ENCODE data around the gene ELL2.

ELL2 gene

GRCh38 chr5:96006291-96006690 is 44.6 kb upstream of the ELL2 start:
- H3K9me3 ChIP-seq (ENCODE audit: control insufficient read depth, low read length), result no peaks in the 10 kb centered on the region
- no peak overlapping the region for H2AFZ ChIP-seq
- no peak overlapping the region for H3K9ac ChIP-seq
- no peaks in the 10 kb centered on the region for H3K36me3 ChIP-seq (ENCODE audit: control insufficient read depth, insufficient read depth, low read length)
- H3K79me2 ChIP-seq, result no peaks in the 10 kb centered on the region
- no peak for TF ChIP-seq CTCF (IDR thresholded peaks at IDR 0.05)
- H3K4me3 ChIP-seq (ENCODE audit: low read depth, low read length), result no peak overlapping the region
- H3K4me2 ChIP-seq (ENCODE audit: low read length), result no peak overlapping the region
- H3K27ac ChIP-seq, result no peak overlapping the region
- H3K4me1 ChIP-seq, result no peaks in the 10 kb centered on the region
- H3K27me3 ChIP-seq (ENCODE audit: control insufficient read depth, insufficient read depth, low read length), result no peaks in the 10 kb centered on the region

GRCh38 chr5:96004754-96005153 is 43.1 kb upstream of the ELL2 start:
- no peak overlapping the region for H3K9ac ChIP-seq
- H3K27ac ChIP-seq, result no peak overlapping the region
- no peaks in the 10 kb centered on the region for H3K9me3 ChIP-seq (ENCODE audit: control insufficient read depth, low read length)
- H3K4me2 ChIP-seq (ENCODE audit: low read length), result no peak overlapping the region
- H3K27me3 ChIP-seq (ENCODE audit: control insufficient read depth, insufficient read depth, low read length), result no peaks in the 10 kb centered on the region
- no peak overlapping the region for H2AFZ ChIP-seq
- no peaks in the 10 kb centered on the region for H3K4me1 ChIP-seq
- no peaks in the 10 kb centered on the region for H3K36me3 ChIP-seq (ENCODE audit: control insufficient read depth, insufficient read depth, low read length)
- H3K4me3 ChIP-seq (ENCODE audit: low read depth, low read length), result no peak overlapping the region
- TF ChIP-seq CTCF (IDR thresholded peaks at IDR 0.05), result no peak
- H3K79me2 ChIP-seq, result no peaks in the 10 kb centered on the region

- Histone ChIP-seq H3K4me2 (ENCODE audit: low read length) (no peak overlapping the region), H3K9me3 (ENCODE audit: control insufficient read depth, low read length) (no peaks in the 10 kb centered on the region), H3K9ac (no peak overlapping the region), H3K36me3 (ENCODE audit: control insufficient read depth, insufficient read depth, low read length) (no peaks in the 10 kb centered on the region), H2AFZ (no peak overlapping the region), H3K27me3 (ENCODE audit: control insufficient read depth, insufficient read depth, low read length) (no peaks in the 10 kb centered on the region), H3K79me2 (no peaks in the 10 kb centered on the region), H3K4me1 (no peaks in the 10 kb centered on the region), H3K4me3 (ENCODE audit: low read depth, low read length) (no peak overlapping the region), H3K27ac (no peak overlapping the region)
- no peak for TF ChIP-seq CTCF (IDR thresholded peaks at IDR 0.05)
Measured at GRCh38 chr5:96004087-96004486, 42.4 kb upstream of the ELL2 start.

GRCh38 chr5:96001262-96001661 is 39.6 kb upstream of the ELL2 start:
- no peak overlapping the region for H3K4me3 ChIP-seq (ENCODE audit: low read depth, low read length)
- H3K4me1 ChIP-seq, result no peaks in the 10 kb centered on the region
- no peaks in the 10 kb centered on the region for H3K27me3 ChIP-seq (ENCODE audit: control insufficient read depth, insufficient read depth, low read length)
- no peak overlapping the region for H3K4me2 ChIP-seq (ENCODE audit: low read length)
- no peak overlapping the region for H2AFZ ChIP-seq
- no peaks in the 10 kb centered on the region for H3K79me2 ChIP-seq
- no peak overlapping the region for H3K9ac ChIP-seq
- no peak for TF ChIP-seq CTCF (IDR thresholded peaks at IDR 0.05)
- no peaks in the 10 kb centered on the region for H3K36me3 ChIP-seq (ENCODE audit: control insufficient read depth, insufficient read depth, low read length)
- no peaks in the 10 kb centered on the region for H3K9me3 ChIP-seq (ENCODE audit: control insufficient read depth, low read length)
- no peak overlapping the region for H3K27ac ChIP-seq

GRCh38 chr5:96000308-96000707 is 38.7 kb upstream of the ELL2 start:
- Histone ChIP-seq H2AFZ (no peak overlapping the region), H3K9ac (no peak overlapping the region), H3K36me3 (ENCODE audit: control insufficient read depth, insufficient read depth, low read length) (no peaks in the 10 kb centered on the region), H3K4me1 (no peaks in the 10 kb centered on the region), H3K27ac (no peak overlapping the region), H3K9me3 (ENCODE audit: control insufficient read depth, low read length) (no peaks in the 10 kb centered on the region), H3K27me3 (ENCODE audit: control insufficient read depth, insufficient read depth, low read length) (no peaks in the 10 kb centered on the region), H3K4me2 (ENCODE audit: low read length) (no peak overlapping the region), H3K79me2 (no peaks in the 10 kb centered on the region), H3K4me3 (ENCODE audit: low read depth, low read length) (no peak overlapping the region)
- TF ChIP-seq CTCF (IDR thresholded peaks at IDR 0.05), result no peak

All from parathyroid adenoma (tissue), 2 donors.